Measurements from ENCODE around the gene C16orf86.

Gene C16orf86

GRCh38 chr16:67654403-67654911 lies 12.2 kb upstream of the C16orf86 start:
- no peak for DNase-seq

- DNase-seq: no peak
Observed at GRCh38 chr16:67655363-67655762, 11.3 kb upstream of the C16orf86 start.

- DNase-seq: no peak
Observed at GRCh38 chr16:67656344-67657016, 10.1 kb upstream of the C16orf86 start.

DNA sequence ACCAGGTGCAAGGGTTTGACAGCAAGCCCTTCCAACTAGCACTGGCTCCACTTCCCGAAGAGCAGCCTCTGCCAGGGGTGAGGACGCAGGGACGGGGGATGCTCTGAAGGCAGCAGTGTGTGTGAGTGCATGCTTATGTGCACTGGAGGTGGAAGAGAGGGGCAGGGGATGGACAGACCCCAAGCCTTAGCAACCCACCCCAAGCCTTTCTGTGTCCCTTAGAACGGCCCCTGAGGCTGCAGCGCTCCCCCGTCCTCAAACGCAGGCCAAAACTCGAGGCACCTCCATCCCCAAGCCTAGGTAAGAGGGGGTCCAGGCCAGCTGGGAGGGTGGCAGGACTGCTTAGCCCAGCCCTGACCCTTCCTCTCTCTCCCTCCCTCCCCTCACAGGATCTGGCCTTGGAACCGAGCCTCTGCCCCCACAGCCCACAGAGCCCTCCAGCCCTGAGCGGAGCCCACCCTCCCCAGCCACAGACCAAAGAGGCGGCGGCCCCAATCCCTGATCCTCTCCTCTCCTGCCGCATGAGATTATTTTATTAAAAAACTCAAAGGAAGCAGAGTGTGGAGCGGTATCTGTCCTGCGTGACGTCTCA lies 9.5 kb upstream of the C16orf86 start:
- no peak for DNase-seq

- DNase-seq: no peak
Observed at GRCh38 chr16:67657751-67658518, 8.7 kb upstream of the C16orf86 start.

- no peak for DNase-seq
Observed at GRCh38 chr16:67658849-67659674, 7.6 kb upstream of the C16orf86 start.

GRCh38 chr16:67659675-67660563 lies 6.7 kb upstream of the C16orf86 start, which contains the start of gene ACD:
Gene ACD, minus strand, starts transcription at chr16:67660260. Its CDS starts 40 bp downstream, at chr16:67660220.
- peak; percentile 88 for DNase-seq

- DNase-seq: peak; percentile 97
Observed at GRCh38 chr16:67660564-67661028, 6.0 kb upstream of the C16orf86 start, which contains the start of gene PARD6A. Gene PARD6A, plus strand, starts transcription at chr16:67660960. Its CDS starts 79 bp downstream, at chr16:67661039.

DNA sequence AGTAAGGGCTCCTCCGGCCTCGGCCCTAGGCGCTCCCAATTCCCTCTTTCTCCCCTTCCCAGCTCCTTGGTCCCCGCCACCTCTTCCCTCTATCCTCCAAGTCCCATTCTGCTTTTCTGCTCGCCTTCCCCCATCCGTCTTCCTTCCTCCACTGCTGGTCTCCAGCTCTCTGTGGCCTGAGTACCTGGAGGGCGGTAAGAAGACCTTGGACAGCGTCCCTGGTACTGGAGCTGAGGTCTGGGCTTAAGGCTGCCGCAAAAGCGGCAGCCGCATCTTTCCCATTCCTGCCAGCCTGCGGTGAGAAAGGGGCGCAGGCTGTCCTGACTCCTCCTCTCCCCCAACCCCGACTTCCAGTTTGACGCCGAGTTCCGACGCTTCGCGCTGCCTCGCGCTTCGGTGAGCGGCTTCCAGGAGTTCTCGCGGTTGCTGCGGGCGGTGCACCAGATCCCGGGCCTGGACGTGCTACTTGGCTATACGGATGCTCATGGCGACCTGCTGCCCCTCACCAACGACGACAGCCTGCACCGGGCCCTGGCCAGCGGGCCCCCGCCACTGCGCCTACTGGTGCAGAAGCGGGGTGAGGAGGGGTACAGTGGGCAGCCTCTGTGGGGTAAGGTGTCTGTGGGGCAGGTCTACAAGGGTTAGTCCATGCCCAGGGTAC lies 5.4 kb upstream of the C16orf86 start:
- peak; percentile 32 for DNase-seq

DNA sequence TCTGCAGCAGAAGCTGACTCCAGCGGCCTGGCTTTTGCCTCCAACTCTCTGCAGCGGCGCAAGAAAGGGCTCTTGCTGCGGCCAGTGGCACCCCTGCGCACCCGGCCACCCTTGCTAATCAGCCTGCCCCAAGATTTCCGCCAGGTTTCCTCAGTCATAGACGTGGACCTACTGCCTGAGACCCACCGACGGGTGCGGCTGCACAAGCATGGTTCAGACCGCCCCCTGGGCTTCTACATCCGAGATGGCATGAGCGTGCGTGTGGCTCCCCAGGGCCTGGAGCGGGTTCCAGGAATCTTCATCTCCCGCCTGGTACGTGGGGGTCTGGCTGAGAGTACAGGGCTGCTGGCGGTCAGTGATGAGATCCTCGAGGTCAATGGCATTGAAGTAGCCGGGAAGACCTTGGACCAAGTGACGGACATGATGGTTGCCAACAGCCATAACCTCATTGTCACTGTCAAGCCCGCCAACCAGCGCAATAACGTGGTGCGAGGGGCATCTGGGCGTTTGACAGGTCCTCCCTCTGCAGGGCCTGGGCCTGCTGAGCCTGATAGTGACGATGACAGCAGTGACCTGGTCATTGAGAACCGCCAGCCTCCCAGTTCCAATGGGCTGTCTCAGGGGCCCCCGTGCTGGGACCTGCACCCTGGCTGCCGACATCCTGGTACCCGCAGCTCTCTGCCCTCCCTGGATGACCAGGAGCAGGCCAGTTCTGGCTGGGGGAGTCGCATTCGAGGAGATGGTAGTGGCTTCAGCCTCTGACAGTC lies 4.5 kb upstream of the C16orf86 start:
- no peak for DNase-seq

DNA sequence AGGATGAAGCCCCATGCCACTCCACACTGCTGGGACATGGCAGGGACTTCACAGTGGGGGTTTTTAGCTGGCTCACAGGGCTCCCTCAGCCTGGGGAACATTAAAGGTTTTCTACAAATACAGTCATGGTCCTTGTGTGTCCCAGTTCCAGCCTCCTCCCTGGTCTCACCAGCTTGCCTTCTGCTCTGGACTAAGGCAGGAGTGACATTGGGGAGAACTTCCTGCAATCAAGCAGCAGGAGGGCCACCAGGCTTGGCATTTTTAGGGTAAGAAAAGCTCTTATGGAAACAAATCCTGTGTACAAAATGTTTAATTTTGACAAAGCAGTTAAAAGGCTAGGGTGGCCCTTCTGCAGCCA lies 4.0 kb upstream of the C16orf86 start:
- DNase-seq: no peak

DNA sequence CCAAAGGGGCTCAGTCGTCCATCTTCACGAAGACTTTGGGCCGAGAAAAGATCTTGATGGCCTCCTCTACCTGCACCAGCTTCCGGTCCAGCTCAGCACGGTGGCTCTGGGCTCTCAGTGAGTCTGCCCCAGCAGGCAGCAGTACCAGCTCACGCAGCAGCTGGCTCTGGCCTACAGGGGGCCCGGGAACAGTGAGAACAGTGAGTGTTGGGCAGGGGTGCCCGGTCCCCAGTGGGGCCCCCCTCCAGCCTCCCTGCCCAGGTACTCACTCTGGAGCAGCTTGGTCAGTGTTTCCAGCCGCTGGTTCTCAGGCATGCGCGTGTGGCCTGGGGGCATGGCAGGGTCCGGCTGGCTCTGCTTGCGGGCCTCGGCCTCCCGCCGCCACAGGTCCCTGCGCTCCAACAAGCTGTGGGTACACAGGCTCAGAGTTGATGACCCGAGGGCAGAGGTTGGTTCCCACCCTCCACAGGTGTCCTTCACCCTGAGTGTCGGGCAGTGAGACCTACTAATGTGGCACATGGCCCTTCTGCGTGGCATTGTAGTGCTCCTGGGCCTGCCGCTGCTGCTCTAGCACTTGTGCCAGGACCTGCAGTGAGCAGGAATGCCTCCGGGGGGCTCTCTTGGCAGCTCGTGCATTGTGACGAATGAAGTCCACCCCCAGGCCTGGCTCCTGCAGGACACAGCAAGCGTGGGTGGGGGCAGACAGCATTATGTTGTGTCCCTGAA lies 3.3 kb upstream of the C16orf86 start:
- peak; percentile 37 for DNase-seq

GRCh38 chr16:67663877-67664222 lies 2.8 kb upstream of the C16orf86 start:
- no peak for DNase-seq

DNA sequence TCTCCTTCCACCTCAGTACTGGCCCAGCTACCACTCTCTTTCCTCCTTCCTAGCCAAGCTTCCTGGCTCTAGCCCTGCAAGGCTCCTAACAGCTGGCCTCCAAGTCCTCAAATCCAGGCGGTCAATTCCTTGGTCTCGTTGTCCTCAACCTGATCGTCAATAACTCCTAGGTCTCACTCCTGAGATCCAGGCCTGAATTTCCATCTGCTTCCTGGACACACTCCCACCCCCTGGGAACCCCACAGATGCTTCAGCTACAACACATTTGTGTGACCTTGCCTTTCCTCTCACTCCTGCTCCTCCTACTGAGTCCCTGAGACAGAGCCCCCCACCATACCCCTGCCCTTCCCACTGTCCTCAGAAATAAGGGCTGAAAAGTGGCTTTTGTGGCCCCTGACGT lies 2.4 kb upstream of the C16orf86 start:
- no peak for DNase-seq

GRCh38 chr16:67664871-67665270 lies 1.7 kb upstream of the C16orf86 start:
- DNase-seq: no peak

GRCh38 chr16:67665598-67665997 lies 1.0 kb upstream of the C16orf86 start:
- no peak for DNase-seq

DNA sequence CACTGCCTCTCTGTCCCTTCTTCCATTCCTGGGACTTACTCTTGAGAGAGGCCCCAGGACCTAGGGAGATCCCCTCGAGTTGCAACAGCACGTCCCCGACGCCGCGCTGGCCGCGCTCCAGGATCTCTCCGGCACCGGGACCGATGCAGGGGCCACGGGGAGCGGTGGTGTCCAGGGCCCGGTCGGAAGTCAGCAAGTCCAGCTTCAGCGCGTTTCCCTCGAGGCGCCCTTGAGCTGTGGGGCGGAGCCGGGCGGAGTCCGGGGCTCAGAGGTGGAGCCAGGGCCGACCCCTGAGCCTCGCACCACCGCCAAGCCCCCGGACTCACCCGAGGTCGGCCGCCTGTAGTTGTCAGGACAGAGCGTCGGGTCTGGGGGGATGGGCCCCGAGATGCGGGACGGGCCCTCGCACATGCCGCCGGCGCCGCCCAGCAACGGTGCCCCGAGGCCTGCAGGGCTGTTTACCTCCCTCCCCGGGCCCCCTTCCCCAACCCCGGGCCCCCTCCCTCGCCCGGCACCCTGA lies 522 bp upstream of the C16orf86 start:
- DNase-seq: no peak

DNA sequence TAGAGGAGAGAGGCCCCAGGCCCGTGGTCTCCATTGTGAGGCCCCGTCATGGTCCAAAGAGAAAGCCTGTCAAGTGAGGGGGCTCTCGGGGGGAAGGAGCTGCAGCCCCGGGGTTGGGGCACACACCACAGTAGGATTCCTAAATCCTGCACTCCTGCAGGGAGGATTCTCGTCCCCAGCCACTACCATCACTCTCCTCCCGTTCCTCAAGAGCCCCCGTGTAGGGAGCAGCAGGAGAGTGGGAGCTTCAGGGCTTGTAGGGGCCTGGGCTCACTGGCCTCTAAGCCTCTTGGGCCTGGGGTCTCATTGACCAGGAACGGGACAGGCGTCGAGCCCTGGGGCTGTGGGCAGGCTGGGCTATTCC lies 821 bp downstream of the C16orf86 start:
- DNase-seq: no peak

DNA sequence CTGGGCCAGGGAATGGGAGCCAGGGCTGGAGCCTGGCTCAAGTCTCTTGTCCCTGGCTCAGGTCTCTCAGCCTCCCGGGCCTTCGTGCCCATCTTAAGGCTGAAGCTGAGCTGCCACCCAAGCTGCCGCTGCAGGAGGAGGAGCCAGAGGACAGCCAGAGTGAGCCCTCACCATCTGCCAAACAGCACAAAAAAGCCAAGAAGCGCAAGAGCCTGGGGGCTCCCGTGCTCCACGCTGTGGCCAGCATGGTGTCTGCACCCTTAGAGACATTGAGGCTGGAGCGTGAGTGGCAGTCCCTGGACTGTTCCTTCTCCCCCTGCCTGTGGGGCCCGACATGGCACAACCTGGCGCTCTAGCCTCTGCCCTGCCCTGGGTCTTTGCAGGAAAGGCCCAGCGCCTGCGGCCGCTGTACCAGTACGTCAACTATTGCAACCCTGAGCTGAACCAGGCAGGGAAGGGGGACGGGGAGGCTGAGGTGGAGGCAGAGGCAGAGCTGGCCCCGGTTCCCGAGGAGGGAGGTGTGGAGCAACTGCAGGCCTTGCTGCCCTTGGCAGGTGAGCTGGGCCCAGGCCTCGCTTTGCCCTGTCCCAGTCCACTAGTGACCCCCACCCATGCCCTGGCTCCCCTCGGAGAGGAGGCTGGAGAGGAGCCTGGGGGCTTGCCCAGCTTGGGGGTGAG lies 1.3 kb downstream of the C16orf86 start:
- peak; percentile 95 for DNase-seq

Measured in MV-4-11 (cell line).